ENCODE data around the gene RALGPS1. TPM values are rescaled to one million over a fixed set of nuclear protein-coding genes. Genes with fewer than 3 reads are reported as not detected.

Gene RALGPS1
- total RNA-seq, 2 donors from 2014 or later = 7.6 to 18.5 TPM

GRCh38 chr9:126875756-126876510 is 38.6 kb upstream of the RALGPS1 start:
- DNase-seq (ENCODE audit: low spot score) (no peak), ATAC-seq (ENCODE audit: insufficient number of reproducible peaks, low FRiP score, low read depth) (no peak)
- no peaks in the 10 kb centered on the region for H3K27me3 ChIP-seq (replicated peaks; ENCODE audit: insufficient read depth)
- no peak overlapping the region for H3K4me3 ChIP-seq
- peaks cover 9% of the 10 kb centered on the region for H3K36me3 ChIP-seq
- no peak overlapping the region for H3K27ac ChIP-seq
- H3K9me3 ChIP-seq = no peaks in the 10 kb centered on the region
- TF ChIP-seq, protein P1, sequence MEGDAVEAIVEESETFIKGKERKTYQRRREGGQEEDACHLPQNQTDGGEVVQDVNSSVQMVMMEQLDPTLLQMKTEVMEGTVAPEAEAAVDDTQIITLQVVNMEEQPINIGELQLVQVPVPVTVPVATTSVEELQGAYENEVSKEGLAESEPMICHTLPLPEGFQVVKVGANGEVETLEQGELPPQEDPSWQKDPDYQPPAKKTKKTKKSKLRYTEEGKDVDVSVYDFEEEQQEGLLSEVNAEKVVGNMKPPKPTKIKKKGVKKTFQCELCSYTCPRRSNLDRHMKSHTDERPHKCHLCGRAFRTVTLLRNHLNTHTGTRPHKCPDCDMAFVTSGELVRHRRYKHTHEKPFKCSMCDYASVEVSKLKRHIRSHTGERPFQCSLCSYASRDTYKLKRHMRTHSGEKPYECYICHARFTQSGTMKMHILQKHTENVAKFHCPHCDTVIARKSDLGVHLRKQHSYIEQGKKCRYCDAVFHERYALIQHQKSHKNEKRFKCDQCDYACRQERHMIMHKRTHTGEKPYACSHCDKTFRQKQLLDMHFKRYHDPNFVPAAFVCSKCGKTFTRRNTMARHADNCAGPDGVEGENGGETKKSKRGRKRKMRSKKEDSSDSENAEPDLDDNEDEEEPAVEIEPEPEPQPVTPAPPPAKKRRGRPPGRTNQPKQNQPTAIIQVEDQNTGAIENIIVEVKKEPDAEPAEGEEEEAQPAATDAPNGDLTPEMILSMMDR (IDR thresholded peaks at IDR 0.05) = no peak
- peaks cover 3 to 8% of the 10 kb centered on the region in 2 donors for H3K4me1 ChIP-seq (ENCODE audit: control insufficient read depth in 1 of 2, low read depth in 2 of 2)

GRCh38 chr9:126876531-126876930 is 38.1 kb upstream of the RALGPS1 start:
- Histone ChIP-seq H3K4me1 (ENCODE audit: control insufficient read depth in 1 of 2, low read depth in 2 of 2) (peaks cover 3 to 13% of the 10 kb centered on the region in 2 donors), H3K9me3 (no peaks in the 10 kb centered on the region), H3K27me3 (replicated peaks; ENCODE audit: insufficient read depth) (no peaks in the 10 kb centered on the region), H3K36me3 (peaks cover 9% of the 10 kb centered on the region), H3K4me3 (no peak overlapping the region), H3K27ac (no peak overlapping the region)
- DNase-seq (ENCODE audit: low spot score) (no peak), ATAC-seq (ENCODE audit: insufficient number of reproducible peaks, low FRiP score, low read depth) (no peak)
- TF ChIP-seq, protein P1 (IDR thresholded peaks at IDR 0.05) = no peak

DNA sequence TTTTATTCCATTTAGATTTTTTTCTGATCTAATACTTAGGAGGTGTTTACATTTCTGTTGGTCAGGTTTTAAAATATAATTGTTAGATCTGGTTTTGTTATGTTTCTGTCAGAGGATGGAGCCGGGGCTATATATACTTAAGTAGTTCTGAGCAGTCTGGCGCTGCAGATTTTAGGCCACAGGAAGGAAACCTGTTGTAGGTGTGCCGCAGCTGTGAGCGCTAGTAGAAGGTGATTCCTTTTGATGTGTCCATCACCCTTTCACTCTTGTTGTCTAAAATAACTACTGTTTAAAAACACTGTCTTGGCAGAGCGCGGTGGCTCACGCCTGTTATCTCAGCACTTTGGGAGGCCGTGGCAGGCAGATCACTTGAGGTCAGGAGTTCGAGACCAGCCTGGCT is 37.2 kb upstream of the RALGPS1 start:
- TF ChIP-seq, protein P1 (IDR thresholded peaks at IDR 0.05) = no peak
- Histone ChIP-seq H3K27me3 (replicated peaks; ENCODE audit: insufficient read depth) (no peaks in the 10 kb centered on the region), H3K4me3 (no peak overlapping the region), H3K36me3 (peaks cover 9% of the 10 kb centered on the region), H3K9me3 (no peaks in the 10 kb centered on the region), H3K27ac (no peak overlapping the region), H3K4me1 (ENCODE audit: control insufficient read depth in 1 of 2, low read depth in 2 of 2) (peaks cover 3 to 16% of the 10 kb centered on the region in 2 donors)
- no peak for ATAC-seq (ENCODE audit: insufficient number of reproducible peaks, low FRiP score, low read depth)
- DNase-seq (ENCODE audit: low spot score) = no peak

DNA sequence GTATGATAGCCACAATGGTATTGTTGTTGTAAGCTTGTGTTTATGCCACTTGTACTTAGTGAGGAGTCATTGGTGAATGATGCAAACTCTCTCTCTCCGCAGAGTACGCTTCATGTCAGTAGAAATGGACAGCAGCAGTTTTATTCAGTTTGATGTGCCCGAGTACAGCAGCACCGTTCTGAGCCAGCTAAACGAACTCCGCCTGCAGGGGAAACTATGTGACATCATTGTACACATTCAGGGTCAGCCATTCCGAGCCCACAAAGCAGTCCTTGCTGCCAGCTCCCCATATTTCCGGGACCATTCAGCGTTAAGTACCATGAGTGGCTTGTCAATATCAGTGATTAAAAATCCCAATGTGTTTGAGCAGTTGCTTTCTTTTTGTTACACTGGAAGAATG is 35.3 kb upstream of the RALGPS1 start:
- TF ChIP-seq, protein P1 (IDR thresholded peaks at IDR 0.05) = no peak
- Histone ChIP-seq H3K27ac (no peak overlapping the region), H3K4me1 (ENCODE audit: control insufficient read depth in 1 of 2, low read depth in 2 of 2) (peaks cover 3 to 16% of the 10 kb centered on the region in 2 donors), H3K9me3 (no peaks in the 10 kb centered on the region), H3K27me3 (replicated peaks; ENCODE audit: insufficient read depth) (no peaks in the 10 kb centered on the region), H3K36me3 (peaks cover 13% of the 10 kb centered on the region), H3K4me3 (no peak overlapping the region)
- ATAC-seq (ENCODE audit: insufficient number of reproducible peaks, low FRiP score, low read depth) (no peak), DNase-seq (ENCODE audit: low spot score) (no peak)

DNA sequence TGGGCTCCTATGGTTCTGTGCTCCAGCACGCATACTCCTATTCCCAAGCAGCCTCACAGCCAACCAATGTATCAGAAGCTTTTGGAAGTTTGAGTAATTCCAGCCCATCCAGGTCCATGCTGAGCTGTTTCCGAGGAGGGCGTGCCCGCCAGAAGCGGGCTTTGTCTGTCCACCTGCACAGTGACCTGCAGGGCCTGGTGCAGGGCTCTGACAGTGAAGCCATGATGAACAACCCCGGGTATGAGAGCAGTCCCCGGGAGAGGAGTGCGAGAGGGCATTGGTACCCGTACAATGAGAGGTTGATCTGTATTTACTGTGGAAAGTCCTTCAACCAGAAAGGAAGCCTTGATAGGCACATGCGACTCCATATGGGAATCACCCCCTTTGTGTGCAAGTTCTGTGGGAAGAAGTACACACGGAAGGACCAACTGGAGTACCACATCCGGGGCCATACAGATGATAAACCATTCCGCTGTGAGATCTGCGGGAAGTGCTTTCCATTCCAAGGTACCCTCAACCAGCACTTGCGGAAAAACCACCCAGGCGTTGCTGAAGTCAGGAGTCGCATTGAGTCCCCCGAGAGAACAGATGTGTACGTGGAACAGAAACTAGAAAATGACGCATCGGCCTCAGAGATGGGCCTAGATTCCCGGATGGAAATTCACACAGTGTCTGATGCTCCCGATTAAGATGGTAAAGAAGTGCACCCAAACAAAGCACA is 34.2 kb upstream of the RALGPS1 start:
- Histone ChIP-seq H3K27me3 (replicated peaks; ENCODE audit: insufficient read depth) (no peaks in the 10 kb centered on the region), H3K9me3 (no peaks in the 10 kb centered on the region), H3K4me3 (no peak overlapping the region), H3K4me1 (ENCODE audit: control insufficient read depth in 1 of 2, low read depth in 2 of 2) (peaks cover 3 to 16% of the 10 kb centered on the region in 2 donors), H3K27ac (no peak overlapping the region), H3K36me3 (peaks cover 13% of the 10 kb centered on the region)
- DNase-seq (ENCODE audit: low spot score) = no peak
- ATAC-seq (ENCODE audit: insufficient number of reproducible peaks, low FRiP score, low read depth) = no peak
- TF ChIP-seq, protein P1 (IDR thresholded peaks at IDR 0.05) = no peak
